HG03196 (cell line): ENCODE measurements around the gene SYNDIG1L.
"Not testable (repeated sequence)": the region's sequence is repeated elsewhere in the genome, so short reads cannot be mapped to it uniquely, and the experiment has no call there.

ENCODE experiments used
- ATAC-seq: cut with Tn5 transposase; IDR thresholded peaks from one replicate; pipeline ENCODE4 v1.9.1; 2021; ENCODE audit not compliant: unreplicated experiment

Gene SYNDIG1L

GRCh38 chr14:74426202-74426582 is at the start of gene SYNDIG1L:
Gene SYNDIG1L, minus strand, starts transcription at chr14:74426210. Its CDS starts 16,466 bp downstream, at chr14:74409744.
- no peak for ATAC-seq

GRCh38 chr14:74475678-74476077 is 49.7 kb upstream of the SYNDIG1L start:
- ATAC-seq = no peak

DNA sequence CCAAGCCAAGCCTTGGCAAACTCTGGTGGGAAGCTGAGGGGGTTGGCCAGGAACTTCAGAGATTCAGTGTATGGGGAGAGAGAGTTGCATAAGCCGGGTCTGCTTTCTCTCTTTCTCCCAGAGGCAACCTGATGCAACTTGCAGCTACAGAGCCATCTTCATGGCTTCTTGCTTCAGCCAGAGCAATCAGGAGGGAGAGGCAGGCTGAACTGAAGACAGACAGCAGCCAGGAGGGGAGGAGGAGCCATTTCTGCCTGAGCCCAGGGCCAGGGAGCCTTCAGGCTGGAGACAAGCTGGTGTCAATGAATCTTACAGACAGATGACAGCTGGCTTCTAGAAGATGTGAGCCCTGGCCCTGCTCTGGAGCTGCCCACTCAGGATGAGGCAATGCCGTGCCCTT is 48.4 kb upstream of the SYNDIG1L start:
- ATAC-seq = no peak

- ATAC-seq = no peak
These were observed 46.6 kb upstream of the SYNDIG1L start for GRCh38 chr14:74472601-74473000.

DNA sequence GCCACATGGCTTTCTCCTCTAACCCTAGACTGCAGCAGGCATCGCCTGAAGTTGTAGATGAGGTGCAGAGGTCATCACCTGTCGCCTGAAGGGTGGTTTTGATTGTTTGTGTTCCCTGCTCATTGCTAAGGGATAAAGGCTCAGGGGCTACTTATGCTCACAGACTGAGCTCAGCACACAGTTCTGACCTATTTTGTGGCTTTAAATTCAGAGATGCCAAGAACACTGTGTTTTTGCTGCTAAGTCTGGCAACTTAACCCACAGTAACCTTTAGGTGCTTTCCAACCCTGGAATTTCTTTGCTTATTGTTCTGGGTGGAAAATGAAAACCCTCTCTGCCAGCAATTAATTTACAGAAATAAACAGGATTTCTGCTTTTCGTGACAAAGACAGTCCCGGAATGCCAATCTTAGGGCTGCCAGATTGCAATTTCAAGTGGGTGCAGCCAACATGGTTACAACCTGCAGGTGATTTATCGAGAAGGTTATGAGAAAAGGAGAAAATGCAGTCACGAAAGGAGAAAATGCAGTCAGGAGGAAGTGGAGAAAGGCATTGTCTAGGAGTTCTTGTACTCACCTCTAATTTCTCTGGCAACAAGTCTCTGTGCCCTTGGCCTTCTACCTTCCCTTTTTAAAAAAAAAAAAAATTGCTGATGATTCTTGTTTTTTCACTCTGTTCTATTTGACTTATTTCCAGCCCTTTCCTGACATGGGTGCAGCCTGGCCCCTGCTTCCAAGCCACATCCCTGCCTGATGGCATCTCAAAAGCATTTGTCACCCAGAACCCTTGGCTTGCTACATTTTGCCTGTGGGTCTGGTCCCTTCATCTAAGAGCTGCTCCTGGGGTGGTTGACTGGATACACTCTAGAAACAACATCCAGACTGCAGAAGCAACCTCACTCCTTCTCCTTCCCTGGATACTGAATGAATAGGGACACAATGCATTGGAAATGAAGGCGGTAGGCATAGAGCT is 43.8 kb upstream of the SYNDIG1L start:
- no peak for ATAC-seq

DNA sequence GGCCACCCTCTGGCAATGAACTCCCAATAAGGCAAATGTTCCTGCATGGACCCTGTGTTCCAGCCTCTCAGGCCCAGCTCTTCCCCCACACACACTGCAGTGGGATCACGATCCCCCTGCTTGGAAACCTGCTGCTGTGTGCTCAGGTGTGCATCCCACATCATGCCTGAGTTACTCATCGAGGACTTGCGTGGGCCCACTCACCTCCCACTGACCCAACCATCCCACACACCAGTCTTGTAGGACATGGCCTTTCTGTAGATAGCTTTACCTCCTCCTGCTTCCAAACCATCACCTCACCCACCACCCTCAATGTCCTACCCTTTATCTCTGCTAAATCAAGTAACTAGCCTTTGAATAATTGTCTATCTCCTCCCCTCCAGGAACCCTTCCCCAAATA is 42.5 kb upstream of the SYNDIG1L start:
- no peak for ATAC-seq

DNA sequence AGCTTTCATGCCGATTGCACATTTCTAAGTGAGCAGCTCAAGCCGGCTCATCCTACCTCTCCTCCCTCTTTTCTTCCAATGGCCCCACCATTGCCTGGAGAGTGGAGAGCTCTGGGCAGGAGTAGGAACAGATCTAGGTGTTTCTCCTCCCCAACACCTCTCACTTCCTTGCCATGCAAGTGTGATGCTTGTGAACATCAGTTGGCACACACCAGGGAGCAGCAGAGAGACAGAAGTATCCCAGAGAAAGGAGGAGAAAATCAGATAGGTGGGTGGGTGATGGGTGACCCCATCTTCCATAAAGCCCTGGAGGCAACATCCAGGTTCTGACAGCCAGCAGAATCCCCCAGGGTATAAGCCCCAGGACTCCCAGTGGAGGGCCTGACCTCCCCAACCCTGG is 39.3 kb upstream of the SYNDIG1L start:
- no peak for ATAC-seq

DNA sequence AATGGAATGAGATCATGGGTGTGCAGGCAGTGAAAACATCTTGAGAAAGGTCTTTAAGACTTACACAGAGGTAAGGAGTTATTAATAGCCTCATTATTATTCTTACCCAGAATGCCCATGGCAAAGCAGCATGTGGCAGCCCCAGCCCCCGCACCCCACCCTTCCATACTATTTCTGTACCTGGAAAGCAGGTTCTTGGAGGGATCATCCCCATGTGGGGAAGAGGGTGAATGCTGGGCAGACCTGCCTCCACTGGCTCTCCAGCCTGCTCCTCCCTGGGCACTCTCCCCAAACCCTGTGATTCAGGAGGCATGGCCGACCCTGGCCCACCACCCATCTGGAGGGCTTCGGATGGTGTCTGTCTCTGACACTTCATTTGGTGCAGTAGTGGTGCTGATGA is 38.8 kb upstream of the SYNDIG1L start:
- no peak for ATAC-seq

DNA sequence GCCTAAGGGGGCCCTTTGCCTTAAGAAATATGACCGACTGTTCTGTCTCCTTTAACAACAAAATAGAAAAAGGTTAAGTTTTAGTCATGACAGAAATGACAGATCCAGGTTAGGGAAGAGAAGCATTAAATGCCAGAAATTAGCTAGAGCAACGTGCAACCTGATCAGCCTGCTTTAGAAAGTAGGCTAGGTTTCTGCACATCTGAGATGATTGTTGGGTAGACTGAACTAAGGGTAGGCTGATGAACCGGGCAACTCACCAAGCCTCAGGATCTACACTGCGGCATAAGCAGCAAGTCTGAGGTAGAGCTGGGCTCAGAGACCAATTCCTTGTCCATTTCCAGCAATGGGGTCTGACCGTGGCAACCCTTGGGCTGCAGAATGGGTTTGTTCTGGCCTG is 37.7 kb upstream of the SYNDIG1L start:
- no peak for ATAC-seq

GRCh38 chr14:74462993-74463392 is 37.0 kb upstream of the SYNDIG1L start:
- no peak for ATAC-seq

GRCh38 chr14:74459976-74460375 is 34.0 kb upstream of the SYNDIG1L start:
- no peak for ATAC-seq

DNA sequence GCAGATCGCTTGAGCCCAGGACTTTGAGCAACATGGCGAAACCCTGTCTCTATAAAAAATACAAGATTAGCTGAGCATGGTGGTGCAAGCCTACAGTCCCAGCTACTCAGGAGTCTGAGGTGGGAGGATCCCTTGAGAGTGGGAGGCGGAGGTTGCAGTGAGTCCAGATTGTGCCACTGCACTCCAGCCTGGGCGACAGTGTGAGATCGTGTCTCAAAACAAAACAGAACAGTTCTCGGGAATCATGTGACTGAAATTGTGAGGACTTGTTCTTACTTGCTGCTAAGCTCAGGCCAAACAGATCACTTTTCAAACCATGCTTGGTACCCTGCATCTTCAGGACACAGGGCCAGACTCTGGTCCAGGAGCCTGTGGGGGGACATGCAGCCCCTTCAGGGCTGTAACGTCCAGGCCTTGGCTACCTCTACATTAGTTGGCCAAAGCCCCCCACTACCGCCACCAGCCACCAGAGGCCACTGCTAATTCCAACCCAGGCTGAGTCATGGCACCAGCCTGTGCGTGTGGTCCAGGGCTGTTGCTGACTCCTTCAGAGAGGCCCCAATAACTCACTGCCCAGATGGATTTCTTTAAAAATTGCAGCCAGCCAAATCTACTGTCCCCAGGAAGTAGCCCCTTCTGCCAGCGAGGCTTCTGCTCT is 33.4 kb upstream of the SYNDIG1L start:
- no peak for ATAC-seq

- no peak for ATAC-seq
These were observed 31.5 kb upstream of the SYNDIG1L start for GRCh38 chr14:74457565-74457895.

DNA sequence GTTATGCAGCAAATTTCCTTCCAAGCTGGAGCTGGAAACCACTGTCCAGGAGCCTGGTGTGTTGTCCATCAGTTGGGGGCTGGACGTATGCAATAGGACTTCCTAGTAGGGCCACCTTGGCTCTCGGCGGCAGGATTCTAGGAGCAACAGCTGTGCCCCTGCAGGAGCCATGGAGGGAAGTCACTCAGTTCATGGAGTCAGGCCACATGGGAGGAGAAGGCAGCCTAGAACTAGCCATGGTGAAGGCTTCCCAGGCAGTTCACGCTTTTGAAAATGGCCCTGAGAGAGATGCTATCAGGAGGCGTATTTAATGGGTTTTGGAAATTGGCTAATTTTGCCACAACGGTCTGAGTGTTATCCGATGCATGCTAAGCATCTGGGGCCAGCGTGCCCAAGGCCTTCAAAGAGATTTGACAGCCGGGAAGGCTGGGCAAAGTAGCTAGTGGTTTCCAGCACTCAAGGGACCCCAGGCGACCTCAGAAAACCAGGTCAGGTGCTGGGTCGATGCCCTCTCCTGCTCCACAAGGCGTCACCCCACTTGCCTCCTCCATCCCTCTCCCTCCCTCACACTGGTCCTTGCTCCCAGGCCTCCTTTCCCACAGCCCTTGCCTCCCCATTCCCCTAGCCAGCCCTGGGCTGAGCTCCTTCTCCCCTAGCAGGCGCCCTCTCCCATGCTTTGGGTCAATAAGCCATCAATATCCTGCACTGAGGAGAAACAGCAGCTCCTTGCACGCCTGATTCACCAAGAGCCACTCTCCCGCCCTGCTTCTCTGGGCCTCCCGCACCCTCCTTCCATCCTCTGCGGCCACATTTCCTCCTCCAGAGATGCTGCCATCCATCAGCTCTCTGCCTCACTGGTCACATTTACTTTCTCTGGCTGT is 30.9 kb upstream of the SYNDIG1L start:
- ATAC-seq = no peak

DNA sequence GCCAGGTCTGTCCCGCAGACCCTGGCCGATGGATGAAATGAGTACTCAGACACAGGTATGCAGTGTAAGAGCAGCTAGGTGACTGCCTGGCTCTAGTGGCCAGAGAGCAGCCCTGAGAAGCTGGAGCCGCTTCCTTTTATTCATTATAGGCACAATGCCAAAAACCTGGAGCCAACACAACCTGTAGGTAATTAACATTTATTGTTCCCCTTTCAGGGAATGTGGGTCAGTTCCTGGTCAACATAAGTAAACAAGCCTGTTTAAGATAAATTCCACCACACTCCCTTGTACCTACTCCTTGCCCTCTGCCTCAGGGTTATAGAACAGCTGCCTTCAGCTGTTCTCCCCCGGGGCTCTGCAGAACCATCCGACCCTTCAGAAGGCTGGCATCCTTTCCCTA is 28.4 kb upstream of the SYNDIG1L start:
- ATAC-seq = not testable (repeated sequence)

DNA sequence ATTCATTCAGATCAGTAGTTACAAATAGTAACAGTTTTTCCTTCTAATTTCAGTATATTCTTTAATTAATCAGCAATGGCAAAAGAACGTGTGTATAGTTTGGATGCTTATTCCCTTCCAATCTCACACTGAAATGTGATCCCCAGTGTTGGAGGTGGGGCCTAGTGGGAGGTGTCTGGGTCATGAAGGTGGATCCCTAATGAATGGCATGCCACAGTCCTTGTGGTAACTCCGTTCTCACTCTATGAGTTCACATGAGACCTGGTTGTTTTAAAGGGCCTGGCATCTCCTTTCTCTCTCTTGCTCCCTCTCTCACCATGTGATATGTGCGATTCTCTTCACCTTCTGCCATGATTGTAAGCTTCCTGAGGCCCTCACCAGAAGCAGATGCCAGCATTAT is 18.9 kb upstream of the SYNDIG1L start:
- ATAC-seq = no peak

DNA sequence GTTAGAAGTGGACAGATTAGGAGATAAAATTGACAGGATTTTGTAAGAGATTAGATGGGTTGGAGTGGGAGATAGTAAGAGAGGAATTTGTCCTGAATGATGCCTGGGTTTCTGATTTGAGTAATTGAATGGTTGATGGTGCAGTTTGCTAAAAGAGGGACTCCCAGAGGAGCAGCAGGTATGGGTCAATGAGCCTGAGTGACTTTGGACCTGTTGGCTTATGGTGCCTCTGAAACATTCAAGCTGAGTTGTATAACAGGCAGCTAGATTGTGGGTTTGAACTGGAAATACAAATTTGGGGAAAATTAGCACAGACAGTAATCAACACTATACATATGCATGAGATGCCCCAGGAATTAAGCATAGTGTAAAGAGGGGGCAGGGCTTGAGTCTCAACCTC is 16.7 kb upstream of the SYNDIG1L start:
- no peak for ATAC-seq

DNA sequence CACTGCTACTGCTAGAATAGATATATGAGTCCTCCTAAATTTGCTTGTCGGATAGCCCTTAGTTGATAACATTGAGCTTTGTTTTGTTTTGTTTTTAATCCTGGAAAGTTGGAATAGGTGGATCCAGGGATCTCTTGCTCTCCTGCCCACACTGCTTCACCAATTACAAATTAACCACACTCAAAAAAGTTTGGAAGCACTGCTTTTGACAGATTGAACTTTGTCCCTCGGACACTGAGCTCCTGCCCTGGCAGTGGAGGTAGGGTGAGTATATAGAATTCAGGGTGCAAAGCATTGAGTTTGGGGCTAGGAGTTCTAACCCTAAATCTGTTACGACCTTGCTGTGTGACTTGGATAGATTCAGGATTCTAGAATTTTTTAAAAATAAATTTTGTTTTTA is 15.1 kb upstream of the SYNDIG1L start:
- no peak for ATAC-seq

DNA sequence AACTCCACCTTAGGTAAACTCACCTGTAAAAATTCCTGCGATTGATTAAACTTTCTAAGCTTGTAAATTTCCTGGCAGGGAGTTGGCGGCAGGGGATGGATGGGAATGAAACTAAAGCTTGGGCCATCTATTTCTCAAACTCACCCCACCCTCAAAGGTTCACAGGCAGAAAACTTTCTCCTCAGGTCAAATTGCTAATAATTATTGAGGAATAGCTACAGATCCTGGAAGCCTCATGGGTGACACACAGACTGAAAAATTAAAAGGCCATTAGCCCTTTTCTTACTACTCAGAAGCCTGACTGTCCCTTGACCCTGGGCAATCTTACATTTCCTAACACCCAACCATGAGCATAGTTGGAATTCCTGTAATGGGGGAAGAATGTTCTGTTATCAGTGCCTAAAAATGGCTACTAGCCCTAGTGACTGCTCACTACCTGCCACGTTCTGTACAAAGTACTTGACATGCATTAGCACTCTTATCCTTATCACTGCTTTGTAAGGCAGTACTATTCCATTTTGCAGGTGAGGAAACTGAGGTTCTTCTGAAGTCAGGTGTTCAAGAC is 12.4 kb upstream of the SYNDIG1L start:
- no peak for ATAC-seq

- ATAC-seq = no peak
These were observed 11.6 kb upstream of the SYNDIG1L start for GRCh38 chr14:74437496-74438053.

GRCh38 chr14:74434294-74434693 is 8.3 kb upstream of the SYNDIG1L start:
- no peak for ATAC-seq
